A673 (cell line): ENCODE measurements around the gene SSH2. TPM values are rescaled to one million over a fixed set of nuclear protein-coding genes. Genes with fewer than 3 reads are reported as not detected.

Experiments used
- BruUV-seq: library from RNA; stranded (reverse); fragments of 400-500 nt; replicated peaks from 2 replicates; lab custom pipeline; 2021; lab: Mats Ljungman, UMichigan
- CTCF ChIA-PET: fragments of 300-600 bp; sonication (Branson Sonifier 250); formaldehyde crosslinking; loops from one replicate; lab custom pipeline; 2022; ENCODE audit warnings: antibody characterized with exemption; lab: Charles Lee
- POLR2A ChIA-PET: fragments of 300-600 bp; sonication (Branson Sonifier 250); formaldehyde crosslinking; loops from one replicate; lab custom pipeline; 2022; ENCODE audit warnings: antibody characterized with exemption; ENCODE audit not compliant: low non-redundant PET; lab: Charles Lee
- DNase-seq: peaks from one replicate; pipeline ENCODE4 v3.0.0-alpha.2; 2015; ENCODE audit warnings: low spot score
- H3K27ac ChIP-seq: fragments of 200-600 bp; sonication (generic); 2 replicates; pipeline ENCODE4 v1.5.1; 2016; ENCODE audit warnings: mixed run types, low read depth, mild to moderate bottlenecking, mixed read lengths, antibody characterized with exemption, low read length; ENCODE audit not compliant: poor library complexity, severe bottlenecking
- H3K27me3 ChIP-seq: fragments of 200-600 bp; sonication (generic); replicated peaks from 2 replicates; pipeline ENCODE4 v1.6.1; 2017; ENCODE audit warnings: mixed run types, low read depth, mild to moderate bottlenecking, mixed read lengths, antibody characterized with exemption, low read length; ENCODE audit not compliant: insufficient read depth, poor library complexity
- H3K36me3 ChIP-seq: fragments of 200-600 bp; sonication (generic); 2 replicates; pipeline ENCODE4 v1.6.1; 2016; ENCODE audit warnings: mixed run types, mild to moderate bottlenecking, mixed read lengths, antibody characterized with exemption, low read length; ENCODE audit not compliant: insufficient read depth, poor library complexity, severe bottlenecking
- H3K4me1 ChIP-seq: fragments of 200-600 bp; sonication (generic); 2 replicates; pipeline ENCODE4 v1.6.1; 2017; ENCODE audit warnings: mixed run types, mild to moderate bottlenecking, mixed read lengths, antibody characterized with exemption, low read length; ENCODE audit not compliant: insufficient read depth, poor library complexity, severe bottlenecking
- H3K4me3 ChIP-seq: fragments of 200-600 bp; sonication (generic); 2 replicates; pipeline ENCODE4 v1.5.1; 2016; ENCODE audit warnings: low read depth, mixed run types, mild to moderate bottlenecking, mixed read lengths, low read length; ENCODE audit not compliant: poor library complexity, severe bottlenecking
- H3K9me3 ChIP-seq: fragments of 200-600 bp; sonication (generic); 2 replicates; pipeline ENCODE4 v1.6.1; 2016; ENCODE audit warnings: mixed run types, low read depth, mild to moderate bottlenecking, mixed read lengths, antibody characterized with exemption, low read length; ENCODE audit not compliant: poor library complexity, severe bottlenecking
- CTCF ChIP-seq: fragments of 300-800, 200-600 bp; sonication (generic); conservative IDR thresholded peaks from 2 replicates; pipeline ENCODE4 v1.5.1; 2017; ENCODE audit warnings: low read depth, mild to moderate bottlenecking, antibody characterized with exemption, low read length, moderate library complexity, mixed read lengths
- EZH2 ChIP-seq: fragments of 200-600 bp; sonication (generic); IDR thresholded peaks from 2 replicates; pipeline ENCODE4 v1.6.1; 2017; ENCODE audit warnings: borderline replicate concordance, low read depth, mild to moderate bottlenecking, mixed read lengths, antibody characterized with exemption, low read length; ENCODE audit not compliant: poor library complexity, severe bottlenecking
- intact Hi-C: fragments of 100-400 bp; cut with micrococcal nuclease; formaldehyde crosslinking; loops from one replicate; pipeline ENCODE4 v1.10.0; 2022; ENCODE audit not compliant: unreplicated experiment
- total RNA-seq: library from RNA; stranded (reverse); gene quantifications from 2 replicates; pipeline ENCODE4 v1.2.3, GENCODE V29; 2021

Gene SSH2
- total RNA-seq, 1 experiment from 2014 or later = 75.5 TPM

- ChIA-PET CTCF (no interaction called here), POLR2A (no interaction called here)
- no peak overlapping the region for H3K27ac ChIP-seq
- intact Hi-C loops = no loop called here
- peaks cover 29% of the 10 kb centered on the region for H3K36me3 ChIP-seq
- H3K4me3 ChIP-seq = no peak overlapping the region
- no peaks in the 10 kb centered on the region for H3K9me3 ChIP-seq
- H3K27me3 ChIP-seq = no peaks in the 10 kb centered on the region
- peaks cover 7% of the 10 kb centered on the region for H3K4me1 ChIP-seq
- no TSS peak for BruUV-seq
- TF ChIP-seq CTCF = no peak
- no peak for TF ChIP-seq EZH2
- no peak for DNase-seq
These were observed 319.6 kb downstream of the SSH2 start for GRCh38 chr17:29610395-29610794.

GRCh38 chr17:29608986-29609385 lies 321.0 kb downstream of the SSH2 start:
- H3K36me3 ChIP-seq = peaks cover 27% of the 10 kb centered on the region

GRCh38 chr17:29607557-29608195 lies 322.4 kb downstream of the SSH2 start:
- Histone ChIP-seq H3K4me3 (no peak overlapping the region), H3K36me3 (peaks cover 19% of the 10 kb centered on the region), H3K27ac (peak overlapping the region; percentile 64), H3K4me1 (no peaks in the 10 kb centered on the region), H3K27me3 (no peaks in the 10 kb centered on the region), H3K9me3 (no peaks in the 10 kb centered on the region)
- ChIA-PET POLR2A (no interaction called here), CTCF (no interaction called here)
- TF ChIP-seq CTCF (no peak), EZH2 (no peak)
- no peak for DNase-seq
- intact Hi-C loops = no loop called here
- BruUV-seq = no TSS peak

More at GRCh38 chr17:29608986-29609385, 321.0 kb downstream of the SSH2 start:
- no peaks in the 10 kb centered on the region for H3K4me1 ChIP-seq
- H3K9me3 ChIP-seq = no peaks in the 10 kb centered on the region
- BruUV-seq = no TSS peak
- H3K4me3 ChIP-seq = no peak overlapping the region
- TF ChIP-seq EZH2 (no peak), CTCF (no peak)
- no peak for DNase-seq
- ChIA-PET POLR2A (no interaction called here), CTCF (no interaction called here)
- intact Hi-C loops = no loop called here
- no peak overlapping the region for H3K27ac ChIP-seq
- H3K27me3 ChIP-seq = no peaks in the 10 kb centered on the region
